ENCODE measurements around the gene OR2F2.

Gene OR2F2

GRCh38 chr7:143914938-143915652 lies 19.9 kb upstream of the OR2F2 start:
- DNase-seq = no peak

- no peak for DNase-seq
Measured at GRCh38 chr7:143924851-143925250, 10.2 kb upstream of the OR2F2 start.

- no peak for DNase-seq
Measured at GRCh38 chr7:143929224-143929920, 5.7 kb upstream of the OR2F2 start.

GRCh38 chr7:143931739-143932138 lies 3.3 kb upstream of the OR2F2 start:
- no peak for DNase-seq

- no peak for DNase-seq
Measured at GRCh38 chr7:143936087-143937009, 1.3 kb downstream of the OR2F2 start.

GRCh38 chr7:143938379-143939243 lies 3.6 kb downstream of the OR2F2 start:
- DNase-seq = no peak

GRCh38 chr7:143945423-143945822 lies 10.4 kb downstream of the OR2F2 start:
- no peak for DNase-seq

- no peak for DNase-seq
Measured at GRCh38 chr7:143947111-143947510, 12.1 kb downstream of the OR2F2 start.

- DNase-seq = no peak
Measured at GRCh38 chr7:143948733-143949132, 13.7 kb downstream of the OR2F2 start.

GRCh38 chr7:143953421-143953820 lies 18.4 kb downstream of the OR2F2 start:
- no peak for DNase-seq

GRCh38 chr7:143954135-143954534 lies 19.1 kb downstream of the OR2F2 start:
- no peak for DNase-seq

- DNase-seq = no peak
Measured at GRCh38 chr7:143954544-143954943, 19.5 kb downstream of the OR2F2 start, which contains the start of gene OR2F1. OR2F1 (plus strand) TSS chr7:143954844; CDS start chr7:143959971, 5,127 bp downstream.

- no peak for DNase-seq
Measured at GRCh38 chr7:143958781-143959180, 23.7 kb downstream of the OR2F2 start.

- DNase-seq = no peak
Measured at GRCh38 chr7:143960813-143961610, 26.0 kb downstream of the OR2F2 start.

- DNase-seq = no peak
Measured at GRCh38 chr7:143965280-143965679, 30.2 kb downstream of the OR2F2 start.

- DNase-seq = no peak
Measured at GRCh38 chr7:143967398-143967797, 32.4 kb downstream of the OR2F2 start.

- no peak for DNase-seq
Measured at GRCh38 chr7:143973870-143974416, 38.9 kb downstream of the OR2F2 start.

GRCh38 chr7:143974459-143974858 lies 39.4 kb downstream of the OR2F2 start:
- no peak for DNase-seq

- no peak for DNase-seq
Measured at GRCh38 chr7:143975617-143976016, 40.6 kb downstream of the OR2F2 start.

GRCh38 chr7:143978585-143978984 lies 43.6 kb downstream of the OR2F2 start:
- DNase-seq = no peak

GRCh38 chr7:143979359-143979758 lies 44.3 kb downstream of the OR2F2 start:
- no peak for DNase-seq

Data from NCI-H1092 (cell line).